ENCODE results near the gene POLN.

The POLN gene

DNA sequence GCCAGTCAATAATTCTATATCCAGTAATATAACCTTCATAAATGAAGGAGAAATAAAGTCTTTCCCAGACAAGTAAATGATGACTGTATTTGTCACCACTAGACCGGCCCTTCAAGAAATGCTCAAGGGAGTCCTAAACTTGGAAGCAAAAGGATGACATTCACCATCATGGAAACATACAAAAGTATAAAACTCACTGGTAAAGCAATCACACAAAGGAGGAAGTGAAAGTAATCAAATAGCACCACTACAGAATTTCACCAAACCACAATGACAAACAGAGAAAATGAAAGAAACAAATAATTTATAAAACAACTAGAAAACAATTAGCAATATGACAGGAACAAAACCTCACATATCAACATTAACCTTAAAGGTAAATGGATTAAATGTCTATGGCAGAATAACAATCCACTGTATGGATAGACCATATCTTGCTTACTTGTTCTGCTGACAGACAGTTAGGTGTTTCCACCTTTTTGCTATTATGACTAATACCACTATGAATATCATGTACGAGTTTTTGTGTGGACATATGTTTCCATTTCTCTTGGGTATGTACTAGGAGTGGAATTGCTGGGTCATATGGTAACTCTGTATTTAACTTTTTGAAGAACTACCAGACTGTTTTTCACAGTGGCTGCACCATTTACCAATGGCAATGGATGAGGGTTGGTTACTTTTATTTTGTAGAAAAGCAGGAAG lies 137.9 kb downstream of the POLN start:
- no peak overlapping the region for H3K27ac ChIP-seq
- no peaks in the 10 kb centered on the region for H3K36me3 ChIP-seq (ENCODE audit: insufficient read depth, low read length)
- no peaks in the 10 kb centered on the region for H3K9me3 ChIP-seq (ENCODE audit: low read depth, low read length)
- DNase-seq (ENCODE audit: low read depth, low spot score) = no peak
- no peak overlapping the region for H3K4me3 ChIP-seq
- TF ChIP-seq EZH2 (IDR thresholded peaks at IDR 0.05) = no peak
- TF ChIP-seq POLR2AphosphoS5 (IDR thresholded peaks at IDR 0.05; ENCODE audit: borderline replicate concordance, low read depth, low read length) = no peak
- no peak for TF ChIP-seq FOXP2 (optimal IDR thresholded peaks at IDR 0.05; ENCODE audit: control extremely low read depth, extremely low read length, insufficient read depth)
- H3K9ac ChIP-seq (ENCODE audit: insufficient read length) = no peak overlapping the region

DNA sequence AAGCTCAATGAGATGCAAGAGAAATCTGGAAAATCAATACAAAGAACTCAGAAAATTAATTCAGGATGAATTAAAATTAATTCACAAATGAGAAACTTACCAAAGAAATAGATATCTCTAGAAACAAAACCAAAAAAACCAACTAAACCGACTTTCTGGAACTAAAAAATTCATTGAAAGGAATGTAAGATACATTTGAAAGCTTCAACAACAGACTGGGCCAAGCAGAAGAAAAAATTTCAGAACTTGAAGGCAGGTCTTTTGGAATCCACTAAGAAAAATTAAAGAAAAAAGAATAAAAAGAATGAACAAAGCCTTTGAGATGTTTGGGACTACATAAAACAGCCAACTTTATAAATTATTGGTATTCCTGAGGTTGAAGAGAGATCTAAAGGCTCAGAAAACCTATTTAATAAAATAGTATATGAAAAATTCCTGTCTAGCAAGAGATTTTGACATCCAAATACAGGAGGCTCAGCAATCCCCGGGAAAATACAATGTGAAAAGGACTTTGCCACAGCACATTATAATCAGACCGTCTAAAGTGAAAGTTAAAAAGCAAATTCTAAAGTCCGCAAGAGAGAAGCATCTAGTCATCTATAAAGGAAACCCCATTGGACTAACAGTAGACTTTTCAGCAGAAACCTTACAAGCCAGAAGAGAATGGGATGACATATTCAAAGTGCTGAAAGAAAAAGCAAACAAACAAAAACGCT lies 138.6 kb downstream of the POLN start:
- no peak overlapping the region for H3K9ac ChIP-seq (ENCODE audit: insufficient read length)
- no peaks in the 10 kb centered on the region for H3K36me3 ChIP-seq (ENCODE audit: insufficient read depth, low read length)
- no peak overlapping the region for H3K4me3 ChIP-seq
- no peak overlapping the region for H3K27ac ChIP-seq
- no peak for DNase-seq (ENCODE audit: low read depth, low spot score)
- TF ChIP-seq POLR2AphosphoS5 (IDR thresholded peaks at IDR 0.05; ENCODE audit: borderline replicate concordance, low read depth, low read length) = no peak
- TF ChIP-seq FOXP2 (optimal IDR thresholded peaks at IDR 0.05; ENCODE audit: control extremely low read depth, extremely low read length, insufficient read depth) = no peak
- no peak for TF ChIP-seq EZH2 (IDR thresholded peaks at IDR 0.05)
- no peaks in the 10 kb centered on the region for H3K9me3 ChIP-seq (ENCODE audit: low read depth, low read length)

GRCh38 chr4:2102045-2102883 lies 139.7 kb downstream of the POLN start:
- H3K9me3 ChIP-seq (ENCODE audit: low read depth, low read length) = no peaks in the 10 kb centered on the region
- H3K9ac ChIP-seq (ENCODE audit: insufficient read length) = no peak overlapping the region
- H3K4me3 ChIP-seq = no peak overlapping the region
- H3K36me3 ChIP-seq (ENCODE audit: insufficient read depth, low read length) = no peaks in the 10 kb centered on the region
- H3K27ac ChIP-seq = no peak overlapping the region
- TF ChIP-seq POLR2AphosphoS5 (IDR thresholded peaks at IDR 0.05; ENCODE audit: borderline replicate concordance, low read depth, low read length) (no peak), EZH2 (IDR thresholded peaks at IDR 0.05) (no peak), FOXP2 (optimal IDR thresholded peaks at IDR 0.05; ENCODE audit: control extremely low read depth, extremely low read length, insufficient read depth) (no peak)
- no peak for DNase-seq (ENCODE audit: low read depth, low spot score)

DNA sequence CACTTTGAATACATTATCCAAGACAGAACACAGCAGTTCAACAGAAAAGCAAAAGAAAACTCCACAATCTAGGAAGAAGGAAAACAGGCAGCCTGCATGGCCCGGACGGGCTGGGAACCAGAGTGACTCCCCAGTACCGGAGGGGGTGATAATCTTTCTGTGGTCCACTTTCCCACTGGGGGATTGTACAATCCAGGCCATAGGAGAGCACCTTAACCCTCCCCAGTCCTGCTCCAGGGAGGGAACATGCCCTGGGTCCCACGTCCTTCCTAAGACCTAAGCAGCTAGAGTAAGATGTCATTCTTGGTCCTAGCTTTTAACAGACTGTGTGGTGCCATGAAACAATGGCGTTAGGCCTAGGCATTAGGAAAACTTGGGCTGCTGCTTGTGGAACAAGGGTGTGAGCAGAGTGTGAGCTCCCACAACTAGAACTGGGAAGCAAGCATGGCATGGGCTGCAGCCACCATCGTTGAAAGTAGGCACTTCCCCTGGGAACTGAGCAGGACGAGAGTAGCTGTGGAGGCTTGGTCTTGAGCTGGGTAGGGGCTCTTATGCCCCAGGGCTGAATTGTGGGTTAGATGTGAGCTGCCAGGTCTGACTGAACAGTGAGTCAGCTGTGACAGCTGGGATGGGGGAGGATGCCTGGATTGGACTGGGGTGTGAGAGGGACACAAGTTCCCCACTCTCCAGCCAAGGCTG lies 140.4 kb downstream of the POLN start:
- DNase-seq (ENCODE audit: low read depth, low spot score) = no peak

GRCh38 chr4:2096073-2096609 lies 145.8 kb downstream of the POLN start:
- Histone ChIP-seq H3K9ac (ENCODE audit: insufficient read length) (no peak overlapping the region), H3K36me3 (ENCODE audit: insufficient read depth, low read length) (no peaks in the 10 kb centered on the region), H3K9me3 (ENCODE audit: low read depth, low read length) (no peaks in the 10 kb centered on the region), H3K27ac (no peak overlapping the region), H3K4me3 (no peak overlapping the region)
- DNase-seq (ENCODE audit: low read depth, low spot score) = no peak
- no peak for TF ChIP-seq EZH2 (IDR thresholded peaks at IDR 0.05)
- no peak for TF ChIP-seq FOXP2 (optimal IDR thresholded peaks at IDR 0.05; ENCODE audit: control extremely low read depth, extremely low read length, insufficient read depth)
- no peak for TF ChIP-seq POLR2AphosphoS5 (IDR thresholded peaks at IDR 0.05; ENCODE audit: borderline replicate concordance, low read depth, low read length)

More for the DNA sequence above, 140.4 kb downstream of the POLN start:
- Histone ChIP-seq H3K27ac (no peak overlapping the region), H3K9ac (ENCODE audit: insufficient read length) (no peak overlapping the region), H3K9me3 (ENCODE audit: low read depth, low read length) (no peaks in the 10 kb centered on the region), H3K36me3 (ENCODE audit: insufficient read depth, low read length) (no peaks in the 10 kb centered on the region), H3K4me3 (no peak overlapping the region)
- no peak for TF ChIP-seq POLR2AphosphoS5 (IDR thresholded peaks at IDR 0.05; ENCODE audit: borderline replicate concordance, low read depth, low read length)
- no peak for TF ChIP-seq EZH2 (IDR thresholded peaks at IDR 0.05)
- no peak for TF ChIP-seq FOXP2 (optimal IDR thresholded peaks at IDR 0.05; ENCODE audit: control extremely low read depth, extremely low read length, insufficient read depth)

DNA sequence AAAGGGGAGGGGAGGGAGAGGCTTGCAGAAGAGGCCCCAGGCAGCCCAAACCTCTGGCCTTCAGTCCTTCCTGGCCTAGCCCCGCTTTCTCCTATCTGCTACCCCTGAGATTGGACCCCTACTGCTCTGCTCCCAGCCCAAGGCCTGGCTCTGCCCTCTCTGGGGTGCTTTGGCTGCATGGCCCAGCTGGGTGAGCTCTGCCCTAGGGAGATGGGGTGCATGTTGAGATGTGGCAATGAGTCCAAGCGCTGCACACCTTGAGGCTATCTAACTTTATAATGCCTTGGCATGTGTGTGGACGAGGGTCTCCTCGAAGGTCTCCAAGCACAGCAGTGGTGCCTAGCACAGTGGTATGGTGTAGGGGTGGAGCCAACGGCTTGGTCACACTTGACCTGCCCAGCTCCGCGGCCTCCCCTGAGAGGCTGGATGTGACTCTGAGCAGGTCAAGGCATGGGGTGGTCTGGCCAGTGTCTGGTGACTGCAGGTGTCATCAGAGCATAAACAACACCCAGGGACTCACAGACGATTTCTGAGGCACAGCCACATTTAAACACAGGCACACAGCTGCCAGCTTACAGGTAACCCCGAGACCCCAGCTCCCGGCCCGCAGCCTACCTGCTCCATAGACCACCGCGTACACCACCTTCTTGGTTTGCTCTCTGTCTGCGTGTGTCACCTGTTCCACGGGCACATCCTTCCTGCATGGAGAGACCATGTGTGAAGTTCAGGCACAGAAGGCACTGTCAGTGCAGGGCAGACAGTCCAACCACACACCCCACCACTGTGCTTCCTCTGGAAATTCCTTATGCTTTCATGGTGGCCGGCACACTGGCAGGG lies 146.5 kb downstream of the POLN start:
- Histone ChIP-seq H3K9ac (ENCODE audit: insufficient read length) (no peak overlapping the region), H3K36me3 (ENCODE audit: insufficient read depth, low read length) (no peaks in the 10 kb centered on the region), H3K4me3 (no peak overlapping the region), H3K27ac (no peak overlapping the region), H3K9me3 (ENCODE audit: low read depth, low read length) (no peaks in the 10 kb centered on the region)
- DNase-seq (ENCODE audit: low read depth, low spot score) = no peak
- TF ChIP-seq EZH2 (IDR thresholded peaks at IDR 0.05) = no peak
- no peak for TF ChIP-seq POLR2AphosphoS5 (IDR thresholded peaks at IDR 0.05; ENCODE audit: borderline replicate concordance, low read depth, low read length)
- no peak for TF ChIP-seq FOXP2 (optimal IDR thresholded peaks at IDR 0.05; ENCODE audit: control extremely low read depth, extremely low read length, insufficient read depth)

DNA sequence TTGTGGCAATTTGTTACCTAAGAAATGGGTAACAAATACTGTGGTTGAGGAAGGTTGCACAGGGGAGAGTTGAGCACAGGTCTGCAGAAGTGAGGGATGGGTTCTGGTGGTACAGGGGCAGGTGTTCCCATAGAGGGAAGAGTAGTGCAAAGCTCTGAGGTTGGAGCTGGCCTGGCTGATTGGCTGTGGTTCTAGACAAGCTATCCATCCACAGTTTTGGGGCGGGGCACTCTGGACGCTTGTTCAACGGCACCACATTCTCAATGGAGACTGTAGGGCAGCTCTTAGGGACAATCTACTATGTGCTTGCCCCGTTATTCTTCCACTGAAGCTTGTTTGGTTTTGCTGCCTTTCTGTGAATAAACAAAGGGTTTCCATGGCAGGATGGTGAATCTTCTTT lies 147.4 kb downstream of the POLN start:
- Histone ChIP-seq H3K36me3 (ENCODE audit: insufficient read depth, low read length) (no peaks in the 10 kb centered on the region), H3K4me3 (no peak overlapping the region), H3K27ac (no peak overlapping the region), H3K9me3 (ENCODE audit: low read depth, low read length) (no peaks in the 10 kb centered on the region), H3K9ac (ENCODE audit: insufficient read length) (no peak overlapping the region)
- TF ChIP-seq POLR2AphosphoS5 (IDR thresholded peaks at IDR 0.05; ENCODE audit: borderline replicate concordance, low read depth, low read length) = no peak
- TF ChIP-seq FOXP2 (optimal IDR thresholded peaks at IDR 0.05; ENCODE audit: control extremely low read depth, extremely low read length, insufficient read depth) = no peak
- no peak for TF ChIP-seq EZH2 (IDR thresholded peaks at IDR 0.05)
- no peak for DNase-seq (ENCODE audit: low read depth, low spot score)

Data from SK-N-MC (cell line).